Natural killer cell (primary cell): ENCODE measurements around the gene SNRPD3. TPM values are rescaled to one million over a fixed set of nuclear protein-coding genes. Genes with fewer than 3 reads are reported as not detected.

Experiments used
- ATAC-seq, 3 donors: fragments of 150-1000 bp in 2 of 3; fragments of 200-7000 bp in 1 of 3; cut with Tn5 transposase; 1 replicate in 1 of 3; 2 replicates in 2 of 3; pipeline ENCODE4 v1.10.0; 2021; ENCODE audit warnings: mild to moderate bottlenecking in 2 of 3, moderate library complexity in 2 of 3
- DNase-seq, 2 donors: peaks; one replicate each; pipeline versions ENCODE4 v3.0.0 to v3.0.0-alpha.2; 2013 to 2021; ENCODE audit warnings: mixed read lengths in 1 of 2
- H3K27ac ChIP-seq: one replicate; pipeline ENCODE4 v1.5.1; 2013; ENCODE audit warnings: mild to moderate bottlenecking, low read length
- H3K27me3 ChIP-seq: one replicate; pipeline ENCODE4 v1.6.1; 2013; ENCODE audit warnings: low read length; ENCODE audit not compliant: control insufficient read depth, insufficient read depth
- H3K36me3 ChIP-seq: one replicate; pipeline ENCODE4 v1.6.1; 2013; ENCODE audit warnings: low read length; ENCODE audit not compliant: control insufficient read depth, insufficient read depth
- H3K4me1 ChIP-seq: one replicate; pipeline ENCODE4 v1.6.1; 2013; ENCODE audit warnings: low read length; ENCODE audit not compliant: control insufficient read depth, insufficient read depth
- H3K4me3 ChIP-seq: one replicate; pipeline ENCODE4 v1.5.1; 2013; ENCODE audit warnings: low read length
- H3K9me3 ChIP-seq: one replicate; pipeline ENCODE4 v1.6.1; 2013; ENCODE audit warnings: low read length; ENCODE audit not compliant: control insufficient read depth, insufficient read depth
- H3K27ac Mint-ChIP-seq, 2 donors: one replicate each; pipeline ENCODE4 v1.8.0; 2022; ENCODE audit warnings: mild to moderate bottlenecking in 2 of 2, mixed read lengths in 2 of 2, moderate library complexity in 1 of 2
- H3K27me3 Mint-ChIP-seq, 2 donors: one replicate each; pipeline ENCODE4 v1.8.0; 2022; ENCODE audit warnings: low read depth in 2 of 2, mixed read lengths in 2 of 2
- H3K36me3 Mint-ChIP-seq: one replicate; pipeline ENCODE4 v1.8.0; 2022; ENCODE audit warnings: mixed read lengths
- H3K4me1 Mint-ChIP-seq, 2 donors: one replicate each; pipeline ENCODE4 v1.8.0; 2022; ENCODE audit warnings: mixed read lengths in 2 of 2
- H3K4me3 Mint-ChIP-seq: one replicate; pipeline ENCODE4 v1.8.0; 2022; ENCODE audit warnings: mild to moderate bottlenecking, moderate library complexity, mixed read lengths
- H3K9me3 Mint-ChIP-seq, 2 donors: one replicate each; pipeline ENCODE4 v1.8.0; 2022; ENCODE audit warnings: mixed read lengths in 2 of 2
- WGBS: methylation state at CpG from one replicate; pipeline ENCODE4 v1.1.7; 2013; ENCODE audit warnings: missing lambda C conversion rate; ENCODE audit not compliant: insufficient coverage; 5-methylcytosine and 5-hydroxymethylcytosine counted together
- intact Hi-C: fragments of 100-400 bp; cut with micrococcal nuclease; formaldehyde crosslinking; loops from one replicate; pipeline ENCODE4 v1.14.2; 2022
- total RNA-seq, 4 donors: library from RNA; stranded (reverse); fragments of 120-200 nt in 1 of 4; gene quantifications; one replicate each; pipeline versions ENCODE4 v1.2.3 to v1.2.4, GENCODE V29; 2013 to 2022
- TF ChIP-seq, protein P1 (sequence below): fragments of 200-600 bp; IDR thresholded peaks from one replicate; pipeline ENCODE4 v1.8.0; 2022; ENCODE audit warnings: antibody characterized with exemption

SNRPD3 gene
- total RNA-seq, 3 donors from 2014 or later (not counting 1 experiment from before 2014, with no cell fraction given): 40.9 to 44.6 (median 44.0) TPM

DNA sequence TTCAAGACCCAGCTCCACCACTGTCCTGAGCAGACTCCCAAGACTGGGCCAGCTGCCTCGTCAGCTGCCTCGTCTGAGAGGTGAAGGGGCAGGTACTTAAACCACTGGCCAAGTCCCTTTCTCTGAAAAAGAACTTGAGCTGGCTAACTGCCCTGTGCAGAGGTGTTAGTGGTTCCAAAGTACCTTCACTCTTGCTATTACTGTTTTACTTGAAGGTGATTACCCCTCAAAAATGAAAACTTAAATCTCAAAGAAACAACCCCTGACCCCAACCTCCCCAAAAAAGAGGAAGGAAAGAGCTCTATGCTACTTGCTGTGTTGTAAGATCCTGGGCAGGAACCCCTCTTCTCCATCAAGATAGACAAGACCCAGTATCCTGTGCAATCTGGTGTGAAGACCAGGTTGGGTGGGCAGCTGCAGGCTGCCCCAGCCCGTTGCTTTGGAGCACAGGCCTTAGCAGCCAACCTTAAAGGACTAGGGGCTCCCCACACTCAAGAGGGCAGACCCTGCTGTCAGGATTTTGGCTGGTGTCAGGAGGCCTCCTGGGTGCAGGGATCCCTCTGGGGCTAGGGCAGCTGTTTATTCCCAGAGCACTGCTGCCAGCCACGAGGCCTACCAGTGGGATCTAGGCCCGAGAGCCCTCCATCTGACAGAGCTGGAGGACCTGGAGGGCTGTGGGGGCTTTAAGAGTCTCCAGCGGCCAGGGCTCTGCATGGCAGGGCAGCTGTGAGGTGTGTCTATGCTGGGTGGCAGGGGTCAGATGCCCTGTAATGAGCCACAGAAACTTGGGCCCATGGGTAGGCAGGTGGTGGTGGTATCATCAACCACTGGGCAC is 13.9 kb upstream of the SNRPD3 start:
- H3K36me3 ChIP-seq: peaks cover 35% of the 10 kb centered on the region
- ATAC-seq (peak in 1 of 3 donors; percentile 43), DNase-seq (no peak)
- no peaks in the 10 kb centered on the region for H3K9me3 Mint-ChIP-seq
- peaks cover 3% of the 10 kb centered on the region for H3K36me3 Mint-ChIP-seq
- WGBS: 73% methylated on average over 6 of the region's 6 CpGs
- intact Hi-C loops: no loop called here
- H3K4me3 ChIP-seq: no peak overlapping the region
- H3K27ac ChIP-seq: no peak overlapping the region
- TF ChIP-seq, protein P1, sequence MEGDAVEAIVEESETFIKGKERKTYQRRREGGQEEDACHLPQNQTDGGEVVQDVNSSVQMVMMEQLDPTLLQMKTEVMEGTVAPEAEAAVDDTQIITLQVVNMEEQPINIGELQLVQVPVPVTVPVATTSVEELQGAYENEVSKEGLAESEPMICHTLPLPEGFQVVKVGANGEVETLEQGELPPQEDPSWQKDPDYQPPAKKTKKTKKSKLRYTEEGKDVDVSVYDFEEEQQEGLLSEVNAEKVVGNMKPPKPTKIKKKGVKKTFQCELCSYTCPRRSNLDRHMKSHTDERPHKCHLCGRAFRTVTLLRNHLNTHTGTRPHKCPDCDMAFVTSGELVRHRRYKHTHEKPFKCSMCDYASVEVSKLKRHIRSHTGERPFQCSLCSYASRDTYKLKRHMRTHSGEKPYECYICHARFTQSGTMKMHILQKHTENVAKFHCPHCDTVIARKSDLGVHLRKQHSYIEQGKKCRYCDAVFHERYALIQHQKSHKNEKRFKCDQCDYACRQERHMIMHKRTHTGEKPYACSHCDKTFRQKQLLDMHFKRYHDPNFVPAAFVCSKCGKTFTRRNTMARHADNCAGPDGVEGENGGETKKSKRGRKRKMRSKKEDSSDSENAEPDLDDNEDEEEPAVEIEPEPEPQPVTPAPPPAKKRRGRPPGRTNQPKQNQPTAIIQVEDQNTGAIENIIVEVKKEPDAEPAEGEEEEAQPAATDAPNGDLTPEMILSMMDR: no peak
- no peaks in the 10 kb centered on the region for H3K27me3 Mint-ChIP-seq
- H3K27me3 ChIP-seq: no peaks in the 10 kb centered on the region
- peaks cover 12% of the 10 kb centered on the region for H3K4me1 ChIP-seq
- no peak overlapping the region for H3K4me3 Mint-ChIP-seq
- H3K4me1 Mint-ChIP-seq: no peaks in the 10 kb centered on the region
- H3K9me3 ChIP-seq: no peaks in the 10 kb centered on the region
- no peak overlapping the region for H3K27ac Mint-ChIP-seq

DNA sequence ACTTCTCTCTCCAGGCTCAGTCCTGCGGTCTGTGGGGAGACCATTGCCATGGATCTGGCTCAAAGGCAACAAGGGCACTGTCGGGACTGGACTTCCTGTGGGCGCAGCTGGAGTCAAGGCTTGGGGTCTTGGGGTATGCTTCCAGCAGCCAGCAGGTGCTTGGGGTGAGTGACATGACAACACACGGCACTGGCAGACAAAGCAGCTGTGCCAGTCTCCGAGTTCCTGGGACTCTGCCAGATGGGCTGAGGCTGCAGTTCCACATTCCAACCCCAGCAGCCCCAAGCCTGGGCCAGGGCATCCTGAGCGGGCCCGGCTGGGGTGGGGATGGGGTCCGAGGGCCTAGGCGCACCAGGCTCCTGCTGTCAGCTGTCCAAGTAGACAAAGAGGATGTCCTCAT is 13.2 kb upstream of the SNRPD3 start:
- 73% methylated on average over 9 of the region's 9 CpGs for WGBS
- Histone ChIP-seq H3K4me1 (peaks cover 12% of the 10 kb centered on the region), H3K36me3 (peaks cover 43% of the 10 kb centered on the region), H3K9me3 (no peaks in the 10 kb centered on the region), H3K27ac (no peak overlapping the region), H3K27me3 (no peaks in the 10 kb centered on the region), H3K4me3 (no peak overlapping the region)
- Mint-ChIP-seq H3K4me1 (no peaks in the 10 kb centered on the region), H3K4me3 (no peak overlapping the region), H3K27ac (no peak overlapping the region), H3K9me3 (no peaks in the 10 kb centered on the region), H3K36me3 (peaks cover 11% of the 10 kb centered on the region), H3K27me3 (no peaks in the 10 kb centered on the region)
- DNase-seq (no peak), ATAC-seq (no peak)
- TF ChIP-seq, protein P1: no peak
- intact Hi-C loops: no loop called here

GRCh38 chr22:24543185-24543601 is 12.6 kb upstream of the SNRPD3 start:
- no peak overlapping the region for H3K4me3 ChIP-seq
- Mint-ChIP-seq H3K27ac (no peak overlapping the region), H3K36me3 (peaks cover 12% of the 10 kb centered on the region), H3K27me3 (no peaks in the 10 kb centered on the region), H3K9me3 (no peaks in the 10 kb centered on the region), H3K4me1 (no peaks in the 10 kb centered on the region), H3K4me3 (no peak overlapping the region)
- DNase-seq (no peak), ATAC-seq (no peak)
- no peaks in the 10 kb centered on the region for H3K9me3 ChIP-seq
- no peak overlapping the region for H3K27ac ChIP-seq
- intact Hi-C loops: no loop called here
- H3K36me3 ChIP-seq: peaks cover 48% of the 10 kb centered on the region
- 94% methylated on average over 7 of the region's 7 CpGs for WGBS
- TF ChIP-seq, protein P1: no peak
- H3K4me1 ChIP-seq: peaks cover 12% of the 10 kb centered on the region
- no peaks in the 10 kb centered on the region for H3K27me3 ChIP-seq
